DOHH2 (cell line): ENCODE results near the gene ZFY.
A peak's percentile ranks its signal among the peaks of the same experiment; 100 is the strongest.

Experiments used
- H3F3A ChIP-seq: fragments of 200-600 bp; sonication (generic), shearing (Covaris generic); 2 replicates; pipeline ENCODE4 v1.6.0; 2016; ENCODE audit warnings: antibody characterized with exemption, mild to moderate bottlenecking; ENCODE audit not compliant: control insufficient read depth, insufficient read depth
- H3K27ac ChIP-seq: fragments of 200-600 bp; sonication (generic); 2 replicates; pipeline ENCODE4 v1.5.1; 2014; ENCODE audit warnings: low read depth, mild to moderate bottlenecking, low read length, moderate library complexity
- H3K27me3 ChIP-seq: fragments of 200-600 bp; sonication (generic); 2 replicates; pipeline ENCODE4 v1.6.1; 2014; ENCODE audit warnings: mild to moderate bottlenecking, low read length, mixed read lengths; ENCODE audit not compliant: control insufficient read depth
- H3K36me3 ChIP-seq: fragments of 200-600 bp; sonication (generic); 2 replicates; pipeline ENCODE4 v1.6.1; 2014; ENCODE audit warnings: mild to moderate bottlenecking, low read length, moderate library complexity, mixed read lengths; ENCODE audit not compliant: control insufficient read depth
- H3K4me1 ChIP-seq: fragments of 200-600 bp; sonication (generic); 2 replicates; pipeline ENCODE4 v1.6.1; 2014; ENCODE audit warnings: mild to moderate bottlenecking, low read length, mixed read lengths; ENCODE audit not compliant: control insufficient read depth
- H3K4me2 ChIP-seq: fragments of 200-600 bp; sonication (generic); 2 replicates; pipeline ENCODE4 v1.6.0; 2014; ENCODE audit warnings: mild to moderate bottlenecking, low read length, moderate library complexity
- H3K4me3 ChIP-seq: fragments of 200-600 bp; sonication (generic); 2 replicates; pipeline ENCODE4 v1.5.1; 2014; ENCODE audit warnings: mild to moderate bottlenecking, low read length, mixed read lengths
- H3K79me2 ChIP-seq: fragments of 200-600 bp; sonication (generic); 2 replicates; pipeline ENCODE4 v1.6.1; 2014; ENCODE audit warnings: mild to moderate bottlenecking, low read length, mixed read lengths; ENCODE audit not compliant: control insufficient read depth
- H3K9me2 ChIP-seq: fragments of 200-600 bp; sonication (generic); replicated peaks from 2 replicates; pipeline ENCODE4 v1.6.1; 2014; ENCODE audit warnings: mild to moderate bottlenecking, low read length, mixed read lengths; ENCODE audit not compliant: control insufficient read depth
- H3K9me3 ChIP-seq: fragments of 200-600 bp; sonication (generic); 2 replicates; pipeline ENCODE4 v1.6.1; 2014; ENCODE audit warnings: antibody characterized with exemption, low read length, mixed read lengths; ENCODE audit not compliant: control insufficient read depth, insufficient read depth
- H4K20me1 ChIP-seq: fragments of 200-600 bp; sonication (generic); 2 replicates; pipeline ENCODE4 v1.6.0; 2014; ENCODE audit warnings: low read depth, mild to moderate bottlenecking, antibody characterized with exemption, low read length, moderate library complexity; ENCODE audit not compliant: control insufficient read depth, insufficient read depth
- CTCF ChIP-seq: fragments of 200-600 bp; sonication (generic); IDR thresholded peaks from one replicate; pipeline ENCODE4 v1.5.1; 2014; ENCODE audit warnings: antibody characterized with exemption, mild to moderate bottlenecking, low read depth, low read length; ENCODE audit not compliant: poor library complexity, severe bottlenecking
- EZH2phosphoT487 ChIP-seq: fragments of 200-600 bp; sonication (generic); IDR thresholded peaks from 2 replicates; pipeline ENCODE4 v1.6.1; 2017; ENCODE audit warnings: borderline replicate concordance, mild to moderate bottlenecking, antibody characterized with exemption, low read length, moderate library complexity, mixed read lengths

Gene ZFY

DNA sequence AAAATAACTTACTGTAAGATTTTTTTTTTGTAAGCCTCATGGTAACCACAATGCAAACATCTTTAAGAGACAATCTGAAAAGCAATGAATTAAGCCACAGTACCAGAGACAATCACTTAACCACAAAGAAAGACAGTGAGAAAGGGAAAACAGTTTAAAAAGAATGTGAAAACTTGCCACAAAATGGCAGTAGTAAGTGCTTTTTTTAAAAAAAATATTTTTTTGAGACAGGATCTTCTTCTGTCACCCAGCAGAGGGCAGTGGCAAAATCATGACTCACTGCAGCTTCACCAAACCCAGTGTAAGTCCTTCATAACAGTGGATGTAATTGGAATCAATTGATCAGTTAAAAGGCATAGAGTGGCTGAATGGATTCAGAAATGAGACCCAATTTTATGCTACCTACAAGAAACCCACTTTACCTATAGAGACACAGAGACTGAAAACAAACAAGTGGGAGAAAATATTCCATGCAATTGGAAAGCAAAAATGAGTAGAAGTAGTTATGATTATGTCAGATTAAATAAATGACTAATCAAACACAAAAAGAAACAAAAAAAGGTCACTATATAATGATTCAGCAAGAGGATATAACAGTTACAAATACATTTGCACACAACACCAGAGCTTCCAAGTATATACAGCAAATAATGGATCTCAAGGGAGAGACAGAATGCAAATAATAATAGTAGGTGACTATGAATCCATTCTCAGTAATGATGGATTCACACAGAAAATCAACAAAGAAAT lies 21.9 kb upstream of the ZFY start:
- H3K4me1 ChIP-seq = peaks cover 13% of the 10 kb centered on the region
- H4K20me1 ChIP-seq = no peaks in the 10 kb centered on the region
- H3K27ac ChIP-seq = no peak overlapping the region
- H3K4me2 ChIP-seq = peak overlapping the region; percentile 21
- H3K79me2 ChIP-seq = no peaks in the 10 kb centered on the region
- no peaks in the 10 kb centered on the region for H3K9me3 ChIP-seq
- H3K27me3 ChIP-seq = no peaks in the 10 kb centered on the region
- no peaks in the 10 kb centered on the region for H3K9me2 ChIP-seq
- H3K36me3 ChIP-seq = no peaks in the 10 kb centered on the region
- TF ChIP-seq EZH2phosphoT487 (no peak), CTCF (peak; percentile 51)
- H3F3A ChIP-seq = no peaks in the 10 kb centered on the region
- H3K4me3 ChIP-seq = no peak overlapping the region

- H3K9me3 ChIP-seq = no peaks in the 10 kb centered on the region
- peak overlapping the region; percentile 88 for H3K4me2 ChIP-seq
- H3F3A ChIP-seq = peaks cover 11% of the 10 kb centered on the region
- peak overlapping the region; percentile 90 for H3K4me3 ChIP-seq
- no peaks in the 10 kb centered on the region for H3K27me3 ChIP-seq
- H3K27ac ChIP-seq = peak overlapping the region; percentile 99; the same call in 1 of the 2 replicates
- peaks cover 14% of the 10 kb centered on the region for H3K4me1 ChIP-seq
- H3K79me2 ChIP-seq = peaks cover 52% of the 10 kb centered on the region
- H3K9me2 ChIP-seq = no peaks in the 10 kb centered on the region
- TF ChIP-seq CTCF (no peak), EZH2phosphoT487 (no peak)
- H3K36me3 ChIP-seq = peaks cover 40% of the 10 kb centered on the region
- no peaks in the 10 kb centered on the region for H4K20me1 ChIP-seq
These were observed 1.1 kb upstream of the ZFY start for GRCh38 chrY:2934078-2934477.

DNA sequence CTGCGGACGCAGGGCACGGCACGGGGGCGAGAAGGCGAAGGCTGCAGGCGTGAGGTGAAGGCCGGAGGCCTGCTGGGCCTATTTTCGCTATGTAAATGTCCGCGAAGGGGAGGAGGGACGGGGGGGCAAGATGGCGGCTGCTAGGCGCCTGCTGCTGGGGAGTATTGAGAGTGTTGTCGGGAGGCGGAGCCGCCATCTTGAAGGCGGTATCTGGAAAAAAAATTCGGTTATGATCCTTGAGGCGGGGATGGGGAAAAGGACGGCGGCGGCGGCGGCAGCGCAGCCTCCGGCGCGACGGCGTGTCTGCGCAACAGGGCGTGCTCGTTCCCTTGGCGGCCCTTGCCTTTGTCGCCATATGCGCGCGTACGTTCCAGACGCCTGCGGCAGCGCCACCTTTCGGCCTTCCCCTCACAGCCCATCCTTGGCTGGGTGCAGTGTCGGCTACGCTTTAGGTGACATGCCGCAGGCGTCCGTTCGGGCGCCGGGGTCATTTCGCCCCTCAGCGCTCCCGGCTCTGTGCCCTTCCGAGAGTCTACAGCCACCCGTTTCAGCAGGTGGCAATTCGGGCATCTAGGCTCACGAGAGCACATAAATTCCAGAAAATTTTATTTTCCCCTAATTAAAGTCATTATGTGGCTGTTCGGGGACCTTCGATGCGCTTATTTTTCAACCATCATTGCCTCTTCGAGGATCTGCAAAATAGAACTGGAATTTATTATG lies 695 bp downstream of the ZFY start:
- Histone ChIP-seq H4K20me1 (no peaks in the 10 kb centered on the region), H3K9me2 (no peaks in the 10 kb centered on the region), H3F3A (peaks cover 19% of the 10 kb centered on the region), H3K27ac (peak overlapping the region; percentile 99), H3K27me3 (no peaks in the 10 kb centered on the region), H3K4me3 (peak overlapping the region; percentile 90), H3K9me3 (no peaks in the 10 kb centered on the region), H3K4me1 (peaks cover 24% of the 10 kb centered on the region), H3K4me2 (peak overlapping the region; percentile 88), H3K79me2 (peaks cover 70% of the 10 kb centered on the region), H3K36me3 (peaks cover 38% of the 10 kb centered on the region)
- TF ChIP-seq EZH2phosphoT487 (no peak), CTCF (no peak)
